ENCODE results near the gene TREX2. TPM values are rescaled to one million over a fixed set of nuclear protein-coding genes. Genes with fewer than 3 reads are reported as not detected.

TREX2 gene
- total and polyA plus RNA-seq, 2 of the 8 experiments (the other 6 are each of a cell fraction or from before 2014, with no cell fraction given), result 0.71 to 0.80 TPM

- no peaks in the 10 kb centered on the region for H3K9me3 ChIP-seq (ENCODE audit: insufficient read depth in 2 of 2, low read depth in 1 of 2, low read length in 1 of 2)
Observed at GRCh38 chrX:153439977-153440376, 5.9 kb downstream of the TREX2 start.

More at GRCh38 chrX:153439977-153440376, 5.9 kb downstream of the TREX2 start:
- no peak overlapping the region for H4K91ac ChIP-seq (replicated peaks; ENCODE audit: insufficient read length, low read length)
- H4K20me1 ChIP-seq (replicated peaks in 1 of 2; ENCODE audit: control insufficient read depth in 1 of 2, insufficient read depth in 2 of 2, low read length in 2 of 2), result no peaks in the 10 kb centered on the region
- H3K4ac ChIP-seq (replicated peaks; ENCODE audit: insufficient read length, low read depth, low read length), result no peak overlapping the region
- no peak overlapping the region for H3K23ac ChIP-seq (ENCODE audit: insufficient read length)
- POLR2A ChIA-PET (ENCODE audit: partially characterized antibody), result no interaction called here
- H3K79me1 ChIP-seq (ENCODE audit: low read depth, low read length), result no peaks in the 10 kb centered on the region
- no peak overlapping the region for H4K5ac ChIP-seq (ENCODE audit: insufficient read length, low read depth, low read length)
- WGBS, 2 experiments (ENCODE audit: extremely low coverage in 1 of 2, insufficient coverage in 1 of 2, insufficient read length in 1 of 2, insufficient replicate concordance in 2 of 2, low coverage in 1 of 2, low lambda C conversion rate in 2 of 2, missing lambda C conversion rate in 1 of 2), result 92% methylated on average over 4 of the region's 4 CpGs; no CpG with 5 or more reads in 1 of the 2 experiments
- no peak overlapping the region for H4K8ac ChIP-seq (ENCODE audit: extremely low read depth, insufficient read depth, low read length)
- CTCF ChIA-PET (ENCODE audit: partially characterized antibody), result interaction anchor here (1.1 to 1.9 kb wide), 3 partner anchors 21 to 99 kb away, joined by 4 to 5 read pairs (median 5); no protein-coding TSS in a partner anchor
- no peak overlapping the region for H3K27ac ChIP-seq (ENCODE audit: low read depth, low read length)
- no peaks in the 10 kb centered on the region for H3K36me3 ChIP-seq (ENCODE audit: control insufficient read depth in 2 of 4, insufficient read depth in 4 of 4, low read length in 3 of 4)
- H2AFZ ChIP-seq (ENCODE audit: low read length), result no peak overlapping the region
- H3K14ac ChIP-seq (ENCODE audit: insufficient read length), result no peak overlapping the region
- no peak for FAIRE-seq
- H2BK15ac ChIP-seq (ENCODE audit: low read length), result no peak overlapping the region
- TF ChIP-seq TAF7 (optimal IDR thresholded peaks at IDR 0.05; ENCODE audit: borderline replicate concordance, low read depth, low read length) (no peak), NRF1 (IDR thresholded peaks at IDR 0.05; ENCODE audit: low read depth, low read length) (no peak), ZNF274 (IDR thresholded peaks at IDR 0.05; ENCODE audit: borderline replicate concordance, extremely low read depth, low read length) (no peak), RXRA (IDR thresholded peaks at IDR 0.05; ENCODE audit: insufficient read depth, low read depth, low read length) (no peak), ATF3 (IDR thresholded peaks at IDR 0.05; ENCODE audit: insufficient read depth, low read depth, low read length) (no peak), BCL11A (IDR thresholded peaks at IDR 0.05; ENCODE audit: low read depth in 2 of 2, low read length in 2 of 2) (no peak), HDAC6 (IDR thresholded peaks at IDR 0.05; ENCODE audit: low read depth, low read length) (no peak), TBP (IDR thresholded peaks at IDR 0.05; ENCODE audit: low read depth, low read length) (no peak), KDM5A (IDR thresholded peaks at IDR 0.05; ENCODE audit: low read length) (no peak), USF2 (IDR thresholded peaks at IDR 0.05; ENCODE audit: low read length) (no peak), SP2 (IDR thresholded peaks at IDR 0.05; ENCODE audit: low read length) (no peak), PHF8 (conservative IDR thresholded peaks at IDR 0.05; ENCODE audit: low read depth, low read length) (no peak)
- no peaks in the 10 kb centered on the region for H3K4me1 ChIP-seq (replicated peaks in 1 of 4; ENCODE audit: control insufficient read depth in 3 of 4, insufficient read depth in 4 of 4, low read length in 3 of 4)
- no peak overlapping the region for H2BK20ac ChIP-seq (ENCODE audit: low read length)
- H3K9ac ChIP-seq (replicated peaks in 1 of 4; ENCODE audit: extremely low read depth in 1 of 4, low read depth in 3 of 4, low read length in 3 of 4), result no peak overlapping the region
- no peaks in the 10 kb centered on the region for H3K27me3 ChIP-seq (replicated peaks in 1 of 4; ENCODE audit: control insufficient read depth in 3 of 4, extremely low read depth in 1 of 4, insufficient read depth in 3 of 4, low read length in 3 of 4)
- H2BK12ac ChIP-seq (ENCODE audit: low read depth, low read length), result no peak overlapping the region
- no peaks in the 10 kb centered on the region for H3K23me2 ChIP-seq (ENCODE audit: low read depth, low read length)
- H3K79me2 ChIP-seq (ENCODE audit: control insufficient read depth in 1 of 2, insufficient read depth in 2 of 2, low read length in 2 of 2), result no peaks in the 10 kb centered on the region
- no peak overlapping the region for H3K18ac ChIP-seq (ENCODE audit: extremely low read depth, low read length)
- no peak for DNase-seq (ENCODE audit: low read depth in 1 of 2, low spot score in 2 of 2)
- H2BK120ac ChIP-seq (replicated peaks; ENCODE audit: low read depth, low read length), result no peak overlapping the region
- no peak overlapping the region for H3K4me3 ChIP-seq (ENCODE audit: extremely low read depth in 1 of 4, insufficient read depth in 2 of 4, low read depth in 3 of 4, low read length in 4 of 4)
- H3K56ac ChIP-seq (replicated peaks; ENCODE audit: insufficient read length, low read depth, low read length), result no peak overlapping the region
- no peak overlapping the region for H3K4me2 ChIP-seq (ENCODE audit: insufficient read depth in 1 of 2, low read depth in 2 of 2, low read length in 2 of 2)
- H2BK5ac ChIP-seq (ENCODE audit: low read depth, low read length), result no peak overlapping the region
- H2AK5ac ChIP-seq (ENCODE audit: low read depth, low read length), result no peak overlapping the region

All from H1 (cell line).